PC-9 (cell line): ENCODE results near the gene TDO2.

Experiments
- CTCF ChIP-seq: fragments of 200-600 bp; sonication (generic); conservative IDR thresholded peaks from 2 replicates; pipeline ENCODE4 v1.6.1; 2017; ENCODE audit warnings: mixed run types, antibody characterized with exemption, mild to moderate bottlenecking, moderate library complexity
- EZH2 ChIP-seq: fragments of 200-600 bp; sonication (generic); IDR thresholded peaks from 2 replicates; pipeline ENCODE4 v1.8.0; 2017; ENCODE audit warnings: antibody characterized with exemption, low read depth

GRCh38 chr4:155950461-155950860 is 47.0 kb downstream of the TDO2 start:
- no peak for TF ChIP-seq CTCF
- no peak for TF ChIP-seq EZH2
